ENCODE results near the gene SIDT1.
A peak's percentile ranks its signal among the peaks of the same experiment; 100 is the strongest.

SIDT1 gene

DNA sequence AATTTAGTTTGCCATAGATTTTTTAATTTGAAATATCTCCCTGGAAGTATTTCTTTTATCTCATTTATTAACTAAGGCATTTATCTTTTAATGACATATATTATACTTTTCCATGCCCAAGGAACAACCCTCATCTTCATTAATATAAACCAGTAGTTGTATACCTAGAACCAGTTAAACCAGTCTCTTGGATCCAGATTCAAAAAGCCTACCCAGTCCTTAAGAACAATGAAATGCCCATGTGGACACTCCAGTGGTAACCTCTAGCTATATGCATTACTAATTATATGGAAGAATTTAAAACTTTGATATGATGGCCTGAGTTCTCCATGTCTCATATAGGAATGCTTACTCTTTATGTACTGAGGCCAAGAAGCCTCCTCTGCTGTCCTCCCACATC is 4.8 kb downstream of the SIDT1 start:
- Histone ChIP-seq H3K27ac (ENCODE audit: poor library complexity, severe bottlenecking) (peak overlapping the region; percentile 71), H3K27me3 (ENCODE audit: insufficient read depth, poor library complexity, severe bottlenecking) (no peaks in the 10 kb centered on the region), H3K4me1 (ENCODE audit: insufficient read depth, poor library complexity, severe bottlenecking) (peaks cover 12% of the 10 kb centered on the region), H3K4me3 (ENCODE audit: severe bottlenecking) (no peak overlapping the region), H3K36me3 (ENCODE audit: low read depth) (no peaks in the 10 kb centered on the region), H3K9me3 (ENCODE audit: severe bottlenecking) (peaks cover 5% of the 10 kb centered on the region)
- DNase-seq (ENCODE audit: low spot score) (no peak), ATAC-seq (ENCODE audit: low read depth) (no peak)
- TF ChIP-seq, protein P1, sequence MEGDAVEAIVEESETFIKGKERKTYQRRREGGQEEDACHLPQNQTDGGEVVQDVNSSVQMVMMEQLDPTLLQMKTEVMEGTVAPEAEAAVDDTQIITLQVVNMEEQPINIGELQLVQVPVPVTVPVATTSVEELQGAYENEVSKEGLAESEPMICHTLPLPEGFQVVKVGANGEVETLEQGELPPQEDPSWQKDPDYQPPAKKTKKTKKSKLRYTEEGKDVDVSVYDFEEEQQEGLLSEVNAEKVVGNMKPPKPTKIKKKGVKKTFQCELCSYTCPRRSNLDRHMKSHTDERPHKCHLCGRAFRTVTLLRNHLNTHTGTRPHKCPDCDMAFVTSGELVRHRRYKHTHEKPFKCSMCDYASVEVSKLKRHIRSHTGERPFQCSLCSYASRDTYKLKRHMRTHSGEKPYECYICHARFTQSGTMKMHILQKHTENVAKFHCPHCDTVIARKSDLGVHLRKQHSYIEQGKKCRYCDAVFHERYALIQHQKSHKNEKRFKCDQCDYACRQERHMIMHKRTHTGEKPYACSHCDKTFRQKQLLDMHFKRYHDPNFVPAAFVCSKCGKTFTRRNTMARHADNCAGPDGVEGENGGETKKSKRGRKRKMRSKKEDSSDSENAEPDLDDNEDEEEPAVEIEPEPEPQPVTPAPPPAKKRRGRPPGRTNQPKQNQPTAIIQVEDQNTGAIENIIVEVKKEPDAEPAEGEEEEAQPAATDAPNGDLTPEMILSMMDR (IDR thresholded peaks at IDR 0.05; ENCODE audit: poor library complexity, severe bottlenecking): no peak

GRCh38 chr3:113541519-113541918 is 9.2 kb downstream of the SIDT1 start:
- Histone ChIP-seq H3K4me3 (ENCODE audit: severe bottlenecking) (no peak overlapping the region), H3K9me3 (ENCODE audit: severe bottlenecking) (peaks cover 7% of the 10 kb centered on the region), H3K27ac (ENCODE audit: poor library complexity, severe bottlenecking) (no peak overlapping the region), H3K36me3 (ENCODE audit: low read depth) (no peaks in the 10 kb centered on the region), H3K27me3 (ENCODE audit: insufficient read depth, poor library complexity, severe bottlenecking) (no peaks in the 10 kb centered on the region), H3K4me1 (ENCODE audit: insufficient read depth, poor library complexity, severe bottlenecking) (peaks cover 8% of the 10 kb centered on the region)
- DNase-seq (ENCODE audit: low spot score): no peak
- ATAC-seq (ENCODE audit: low read depth): no peak
- TF ChIP-seq, protein P1 (IDR thresholded peaks at IDR 0.05; ENCODE audit: poor library complexity, severe bottlenecking): no peak

GRCh38 chr3:113545594-113545993 is 13.2 kb downstream of the SIDT1 start:
- DNase-seq (ENCODE audit: low spot score) (no peak), ATAC-seq (ENCODE audit: low read depth) (no peak)
- no peaks in the 10 kb centered on the region for H3K36me3 ChIP-seq (ENCODE audit: low read depth)
- no peaks in the 10 kb centered on the region for H3K27me3 ChIP-seq (ENCODE audit: insufficient read depth, poor library complexity, severe bottlenecking)
- H3K4me1 ChIP-seq (ENCODE audit: insufficient read depth, poor library complexity, severe bottlenecking): no peaks in the 10 kb centered on the region
- peaks cover 7% of the 10 kb centered on the region for H3K9me3 ChIP-seq (ENCODE audit: severe bottlenecking)
- TF ChIP-seq, protein P1 (IDR thresholded peaks at IDR 0.05; ENCODE audit: poor library complexity, severe bottlenecking): no peak
- H3K27ac ChIP-seq (ENCODE audit: poor library complexity, severe bottlenecking): no peak overlapping the region
- no peak overlapping the region for H3K4me3 ChIP-seq (ENCODE audit: severe bottlenecking)

DNA sequence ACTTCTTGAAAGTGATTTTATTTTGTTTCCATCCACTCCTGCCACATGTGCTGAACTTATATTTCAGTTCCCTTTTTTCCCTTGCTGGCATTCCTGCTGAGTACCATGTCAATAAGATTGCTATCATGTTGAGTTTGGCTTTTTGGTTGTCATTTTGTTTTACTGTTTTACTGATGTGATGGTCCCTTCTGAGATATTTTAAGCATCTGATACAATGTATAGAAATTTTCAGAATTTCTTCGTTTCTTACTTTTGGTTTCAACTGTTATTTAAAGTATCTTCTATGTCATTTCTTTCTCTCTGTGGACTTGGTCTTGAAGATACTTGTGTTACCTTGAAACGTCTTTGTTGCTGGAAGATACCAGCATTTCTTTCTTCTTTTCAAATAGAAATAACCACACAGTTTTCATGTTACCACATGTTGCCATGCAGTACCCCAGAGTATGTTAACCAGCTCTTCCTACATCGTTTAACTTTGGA is 14.1 kb downstream of the SIDT1 start:
- H3K9me3 ChIP-seq (ENCODE audit: severe bottlenecking): peaks cover 3% of the 10 kb centered on the region
- no peak overlapping the region for H3K27ac ChIP-seq (ENCODE audit: poor library complexity, severe bottlenecking)
- H3K4me1 ChIP-seq (ENCODE audit: insufficient read depth, poor library complexity, severe bottlenecking): no peaks in the 10 kb centered on the region
- H3K27me3 ChIP-seq (ENCODE audit: insufficient read depth, poor library complexity, severe bottlenecking): no peaks in the 10 kb centered on the region
- no peak for ATAC-seq (ENCODE audit: low read depth)
- no peak overlapping the region for H3K4me3 ChIP-seq (ENCODE audit: severe bottlenecking)
- no peaks in the 10 kb centered on the region for H3K36me3 ChIP-seq (ENCODE audit: low read depth)
- no peak for DNase-seq (ENCODE audit: low spot score)
- TF ChIP-seq, protein P1 (IDR thresholded peaks at IDR 0.05; ENCODE audit: poor library complexity, severe bottlenecking): no peak

- Histone ChIP-seq H3K4me3 (ENCODE audit: severe bottlenecking) (no peak overlapping the region), H3K36me3 (ENCODE audit: low read depth) (no peaks in the 10 kb centered on the region), H3K27me3 (ENCODE audit: insufficient read depth, poor library complexity, severe bottlenecking) (no peaks in the 10 kb centered on the region), H3K27ac (ENCODE audit: poor library complexity, severe bottlenecking) (no peak overlapping the region), H3K9me3 (ENCODE audit: severe bottlenecking) (no peaks in the 10 kb centered on the region), H3K4me1 (ENCODE audit: insufficient read depth, poor library complexity, severe bottlenecking) (no peaks in the 10 kb centered on the region)
- TF ChIP-seq, protein P1 (IDR thresholded peaks at IDR 0.05; ENCODE audit: poor library complexity, severe bottlenecking): no peak
- no peak for ATAC-seq (ENCODE audit: low read depth)
- no peak for DNase-seq (ENCODE audit: low spot score)
Observed at GRCh38 chr3:113548501-113548900, 16.1 kb downstream of the SIDT1 start.
